ENCODE results near the gene P3H3.

The P3H3 gene

DNA sequence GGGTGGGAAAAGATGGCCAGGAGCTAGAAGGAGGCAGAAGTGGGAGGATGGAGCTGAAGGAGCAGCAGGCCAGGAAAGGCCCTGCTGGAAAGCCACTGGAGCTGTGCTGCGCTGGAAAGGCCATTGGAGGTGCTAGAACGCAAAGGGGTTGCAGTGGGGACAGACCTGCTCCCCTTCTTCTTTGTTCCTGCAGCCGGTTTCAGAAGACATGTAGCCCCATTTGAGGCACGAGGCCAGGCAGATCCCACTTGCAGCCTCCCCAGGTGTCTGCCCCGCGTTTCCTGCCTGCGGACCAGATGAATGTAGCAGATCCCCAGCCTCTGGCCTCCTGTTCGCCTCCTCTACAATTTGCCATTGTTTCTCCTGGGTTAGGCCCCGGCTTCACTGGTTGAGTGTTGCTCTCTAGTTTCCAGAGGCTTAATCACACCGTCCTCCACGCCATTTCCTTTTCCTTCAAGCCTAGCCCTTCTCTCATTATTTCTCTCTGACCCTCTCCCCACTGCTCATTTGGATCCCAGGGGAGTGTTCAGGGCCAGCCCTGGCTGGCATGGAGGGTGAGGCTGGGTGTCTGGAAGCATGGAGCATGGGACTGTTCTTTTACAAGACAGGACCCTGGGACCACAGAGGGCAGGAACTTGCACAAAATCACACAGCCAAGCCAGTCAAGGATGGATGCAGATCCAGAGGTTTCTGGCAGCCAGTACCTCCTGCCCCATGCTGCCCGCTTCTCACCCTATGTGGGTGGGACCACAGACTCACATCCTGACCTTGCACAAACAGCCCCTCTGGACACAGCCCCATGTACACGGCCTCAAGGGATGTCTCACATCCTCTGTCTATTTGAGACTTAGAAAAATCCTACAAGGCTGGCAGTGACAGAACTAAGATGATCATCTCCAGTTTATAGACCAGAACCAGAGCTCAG is 8.8 kb upstream of the P3H3 start:
- no peak overlapping the region for H3K27ac ChIP-seq
- no peaks in the 10 kb centered on the region for H3K36me3 ChIP-seq (replicated peaks)
- H3K4me3 ChIP-seq (ENCODE audit: low read depth, low read length) = no peak overlapping the region
- DNase-seq = no peak
- H3K27me3 ChIP-seq (replicated peaks) = no peaks in the 10 kb centered on the region
- no peak for TF ChIP-seq CTCF (IDR thresholded peaks at IDR 0.05; ENCODE audit: low read depth, low read length, missing control alignments)
- in situ Hi-C loops (cut with HindIII; ENCODE audit: low pct_ligation_motif_present, low sequenced_read_pairs) = no loop called here

DNA sequence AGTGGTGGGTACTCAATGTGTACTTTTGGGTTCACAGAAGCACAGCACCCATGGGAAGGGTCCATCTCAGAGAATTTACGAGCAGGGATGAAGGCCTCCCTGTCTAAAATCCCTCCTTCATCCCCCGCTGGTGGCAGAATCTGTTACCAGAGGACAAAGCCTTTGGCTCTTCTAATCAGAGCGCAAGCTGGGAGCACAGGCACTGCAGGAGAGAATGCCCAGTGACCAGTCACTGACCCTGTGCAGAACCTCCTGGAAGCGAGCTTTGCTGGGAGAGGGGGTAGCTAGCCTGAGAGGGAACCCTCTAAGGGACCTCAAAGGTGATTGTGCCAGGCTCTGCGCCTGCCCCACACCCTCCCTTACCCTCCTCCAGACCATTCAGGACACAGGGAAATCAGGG is 8.0 kb upstream of the P3H3 start:
- in situ Hi-C loops (cut with HindIII; ENCODE audit: low pct_ligation_motif_present, low sequenced_read_pairs) = no loop called here
- Histone ChIP-seq H3K4me3 (ENCODE audit: low read depth, low read length) (no peak overlapping the region), H3K36me3 (replicated peaks) (no peaks in the 10 kb centered on the region), H3K27ac (no peak overlapping the region), H3K27me3 (replicated peaks) (no peaks in the 10 kb centered on the region)
- no peak for TF ChIP-seq CTCF (IDR thresholded peaks at IDR 0.05; ENCODE audit: low read depth, low read length, missing control alignments)
- no peak for DNase-seq

- Histone ChIP-seq H3K36me3 (replicated peaks) (no peaks in the 10 kb centered on the region), H3K4me3 (ENCODE audit: low read depth, low read length) (peak within 1 kb of the TSS; percentile 47), H3K27me3 (replicated peaks) (no peaks in the 10 kb centered on the region), H3K27ac (no peak within 1 kb of the TSS)
- no peak for TF ChIP-seq CTCF (IDR thresholded peaks at IDR 0.05; ENCODE audit: low read depth, low read length, missing control alignments)
- in situ Hi-C loops (cut with HindIII; ENCODE audit: low pct_ligation_motif_present, low sequenced_read_pairs) = no loop called here
- DNase-seq = peak; percentile 12
Observed at GRCh38 chr12:6821591-6822425, 6.4 kb upstream of the P3H3 start, which contains the start of gene GPR162. TSS of gene GPR162 (plus strand) at chr12:6821821. CDS start at chr12:6823899, 2,078 bp downstream.

DNA sequence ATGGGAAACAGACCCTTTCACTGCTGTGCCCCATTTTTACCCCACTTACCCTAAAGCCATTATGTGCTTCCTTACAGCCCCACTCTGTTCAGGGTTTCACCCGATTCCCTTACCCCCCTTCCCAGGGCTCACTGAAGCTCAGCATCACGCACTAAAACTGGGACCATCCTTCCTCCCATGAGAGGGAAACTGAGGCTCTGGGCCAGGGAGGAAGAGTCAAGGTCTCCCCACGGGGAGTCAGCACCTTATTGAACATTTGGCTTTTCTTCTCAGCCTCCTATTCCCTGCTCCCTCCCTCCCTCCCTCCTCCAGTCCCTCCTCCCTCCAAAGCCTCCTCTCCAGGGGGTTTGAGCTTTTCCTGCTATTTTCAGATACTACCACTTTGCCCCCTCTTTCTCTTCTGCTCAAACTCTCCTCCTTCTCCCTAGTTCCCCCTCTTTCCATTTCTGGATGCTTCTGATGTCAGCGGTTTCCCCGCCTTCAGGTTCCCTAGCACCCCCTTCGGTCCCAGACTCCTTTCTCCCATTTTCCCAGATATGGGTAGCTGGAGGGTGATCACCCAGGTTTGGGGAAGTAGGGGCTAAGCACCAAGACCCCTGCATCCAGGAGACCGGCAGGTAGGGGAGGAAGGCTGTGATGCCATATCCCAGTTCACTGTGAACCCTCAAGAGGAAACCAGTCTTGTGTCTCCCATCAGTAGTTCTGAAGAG is 5.6 kb upstream of the P3H3 start:
- in situ Hi-C loops (cut with HindIII; ENCODE audit: low pct_ligation_motif_present, low sequenced_read_pairs) = no loop called here
- H3K36me3 ChIP-seq (replicated peaks) = no peaks in the 10 kb centered on the region
- no peak for TF ChIP-seq CTCF (IDR thresholded peaks at IDR 0.05; ENCODE audit: low read depth, low read length, missing control alignments)
- no peak overlapping the region for H3K4me3 ChIP-seq (ENCODE audit: low read depth, low read length)
- H3K27me3 ChIP-seq (replicated peaks) = no peaks in the 10 kb centered on the region
- H3K27ac ChIP-seq = no peak overlapping the region
- no peak for DNase-seq

GRCh38 chr12:6823182-6824084 is 4.8 kb upstream of the P3H3 start:
- in situ Hi-C loops (cut with HindIII; ENCODE audit: low pct_ligation_motif_present, low sequenced_read_pairs) = no loop called here
- Histone ChIP-seq H3K36me3 (replicated peaks) (no peaks in the 10 kb centered on the region), H3K27me3 (replicated peaks) (no peaks in the 10 kb centered on the region), H3K4me3 (ENCODE audit: low read depth, low read length) (no peak overlapping the region), H3K27ac (no peak overlapping the region)
- no peak for TF ChIP-seq CTCF (IDR thresholded peaks at IDR 0.05; ENCODE audit: low read depth, low read length, missing control alignments)
- DNase-seq = no peak

All from brain microvascular endothelial cell (primary cell).